GM12873 (cell line): ENCODE results near the gene PLEK2.

Source experiments
- CTCF ChIP-seq: IDR thresholded peaks from 2 replicates; pipeline ENCODE4 v1.5.1; 2012; ENCODE audit warnings: low read depth, mild to moderate bottlenecking, moderate library complexity, low read length, control low read depth; ENCODE audit not compliant: insufficient read depth; ENCODE audit errors: missing control alignments

Gene PLEK2

GRCh38 chr14:67438969-67439368, 27.0 kb upstream of the PLEK2 start:
- TF ChIP-seq CTCF: no peak

- TF ChIP-seq CTCF: no peak
Observed at GRCh38 chr14:67436006-67436866, 24.3 kb upstream of the PLEK2 start.

GRCh38 chr14:67435603-67436002, 23.6 kb upstream of the PLEK2 start:
- no peak for TF ChIP-seq CTCF

- no peak for TF ChIP-seq CTCF
Observed at GRCh38 chr14:67432050-67432564, 20.1 kb upstream of the PLEK2 start.

- no peak for TF ChIP-seq CTCF
Observed at GRCh38 chr14:67429510-67430205, 17.7 kb upstream of the PLEK2 start.

GRCh38 chr14:67428501-67429031, 16.6 kb upstream of the PLEK2 start:
- TF ChIP-seq CTCF: no peak
